ENCODE measurements around the gene DZIP1L.
"Not testable (repeated sequence)": the region's sequence is repeated elsewhere in the genome, so short reads cannot be mapped to it uniquely, and the experiment has no call there.

DZIP1L gene

DNA sequence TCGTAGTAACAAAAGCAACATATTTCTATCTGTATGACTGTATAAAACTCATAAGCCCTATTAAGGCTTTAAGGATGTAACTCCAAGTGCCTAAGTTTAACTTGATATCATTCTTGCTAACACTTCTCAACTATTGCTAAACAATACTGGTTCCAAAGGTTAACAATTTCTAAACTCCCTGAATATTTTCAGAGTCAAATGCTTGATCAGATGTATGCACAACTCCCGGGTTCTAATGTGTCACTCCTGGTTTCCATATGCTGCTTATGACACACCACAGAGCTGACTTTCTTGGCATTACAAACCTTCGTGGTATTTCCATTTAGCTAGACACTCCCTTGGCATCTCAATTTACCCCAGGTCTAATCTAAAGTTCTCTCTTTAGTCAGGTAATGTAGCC lies 26.3 kb downstream of the DZIP1L start:
- H3K4me3 ChIP-seq = no peak overlapping the region
- no peaks in the 10 kb centered on the region for H3K36me3 ChIP-seq
- H4K20me1 ChIP-seq = no peaks in the 10 kb centered on the region
- H3K9ac ChIP-seq = no peak overlapping the region
- no peak for TF ChIP-seq Cebpa-rat (IDR thresholded peaks at IDR 0.05)
- no peak overlapping the region for H3K4me2 ChIP-seq
- H3K4me1 ChIP-seq = no peaks in the 10 kb centered on the region
- peaks cover 13% of the 10 kb centered on the region for H3K9me3 ChIP-seq
- H3K27ac ChIP-seq = no peak overlapping the region
- H3K27me3 ChIP-seq = no peaks in the 10 kb centered on the region

- not testable (repeated sequence) for H3K27me3 ChIP-seq, H3K4me2 ChIP-seq, H3K9me3 ChIP-seq, H3K9ac ChIP-seq, H3K27ac ChIP-seq, H3K4me3 ChIP-seq, H3K36me3 ChIP-seq, H4K20me1 ChIP-seq
- H3K4me1 ChIP-seq = 0 out of 2 replicates have a peak, but pooled peaks cover 12% of the 10 kb centered on the region
These were observed 29.7 kb downstream of the DZIP1L start for GRCh38 chr3:138085745-138086144.

- no peaks in the 10 kb centered on the region for H3K9me3 ChIP-seq
- H3K27ac ChIP-seq = no peak overlapping the region
- no peak overlapping the region for H3K4me3 ChIP-seq
- no peak overlapping the region for H3K4me2 ChIP-seq
- no peaks in the 10 kb centered on the region for H4K20me1 ChIP-seq
- H3K36me3 ChIP-seq = no peaks in the 10 kb centered on the region
- H3K9ac ChIP-seq = no peak overlapping the region
- TF ChIP-seq Cebpa-rat (IDR thresholded peaks at IDR 0.05) = no peak
- H3K27me3 ChIP-seq = no peaks in the 10 kb centered on the region
- H3K4me1 ChIP-seq = 0 out of 2 replicates have a peak, but pooled peaks cover 12% of the 10 kb centered on the region
These were observed 31.2 kb downstream of the DZIP1L start for GRCh38 chr3:138084196-138084595.

- Histone ChIP-seq H3K27ac (no peak overlapping the region), H3K9ac (no peak overlapping the region), H3K4me1 (0 out of 2 replicates have a peak, but pooled peaks cover 12% of the 10 kb centered on the region), H3K27me3 (no peaks in the 10 kb centered on the region), H4K20me1 (no peaks in the 10 kb centered on the region), H3K4me3 (no peak overlapping the region), H3K4me2 (no peak overlapping the region), H3K36me3 (no peaks in the 10 kb centered on the region), H3K9me3 (no peaks in the 10 kb centered on the region)
- no peak for TF ChIP-seq Cebpa-rat (IDR thresholded peaks at IDR 0.05)
These were observed 32.4 kb downstream of the DZIP1L start for GRCh38 chr3:138082992-138083386.

GRCh38 chr3:138082085-138082991 lies 33.1 kb downstream of the DZIP1L start:
- no peaks in the 10 kb centered on the region for H4K20me1 ChIP-seq
- H3K9ac ChIP-seq = no peak overlapping the region
- H3K27ac ChIP-seq = no peak overlapping the region
- no peaks in the 10 kb centered on the region for H3K36me3 ChIP-seq
- H3K9me3 ChIP-seq = no peaks in the 10 kb centered on the region
- peak overlapping the region; percentile 11; the same call in 1 of the 2 replicates for H3K4me2 ChIP-seq
- H3K4me1 ChIP-seq = 0 out of 2 replicates have a peak, but pooled peaks cover 12% of the 10 kb centered on the region
- TF ChIP-seq Cebpa-rat (IDR thresholded peaks at IDR 0.05) = no peak
- no peaks in the 10 kb centered on the region for H3K27me3 ChIP-seq
- H3K4me3 ChIP-seq = no peak overlapping the region

DNA sequence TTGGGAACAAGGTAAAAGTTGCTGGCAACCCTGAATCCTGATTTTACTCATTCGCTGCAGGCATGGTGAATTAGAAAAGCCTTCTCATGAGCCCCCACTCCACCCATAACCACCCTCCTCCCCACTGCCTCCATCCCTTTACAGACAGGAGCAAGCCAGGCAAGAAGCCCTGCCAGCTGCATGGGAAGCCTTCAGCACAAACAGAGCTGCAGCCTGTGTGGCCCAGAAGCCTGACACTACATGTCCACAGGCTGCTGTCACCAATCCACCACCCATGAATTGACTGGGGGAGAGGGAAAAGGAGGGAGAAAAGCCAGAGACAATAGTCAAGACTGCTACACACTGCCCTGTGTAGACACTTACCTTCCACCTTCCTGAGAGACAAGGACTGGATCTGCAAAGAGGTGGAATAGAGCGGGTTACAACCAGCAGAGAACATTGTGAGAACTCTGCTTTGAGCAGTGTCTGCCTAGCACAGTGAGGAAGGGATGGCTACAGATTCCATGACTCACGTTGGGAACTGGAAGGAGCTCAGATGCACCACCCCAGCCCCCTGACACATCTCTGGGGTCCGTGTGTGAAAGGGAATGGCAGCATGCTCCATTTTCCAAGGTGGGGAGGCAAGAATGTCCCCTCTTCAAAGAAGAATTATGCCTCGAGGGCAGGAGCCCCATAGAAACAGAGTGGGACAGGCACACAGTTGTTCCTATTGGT lies 33.9 kb downstream of the DZIP1L start:
- Histone ChIP-seq H3K4me2 (0 out of 2 replicates have a peak overlapping the region, but pooled peaks have one; percentile 11), H3K4me1 (0 out of 2 replicates have a peak, but pooled peaks cover 12% of the 10 kb centered on the region), H3K9ac (no peak overlapping the region), H3K36me3 (no peaks in the 10 kb centered on the region), H3K27ac (no peak overlapping the region), H4K20me1 (no peaks in the 10 kb centered on the region), H3K4me3 (no peak overlapping the region), H3K9me3 (no peaks in the 10 kb centered on the region), H3K27me3 (no peaks in the 10 kb centered on the region)
- TF ChIP-seq Cebpa-rat (IDR thresholded peaks at IDR 0.05) = no peak

GRCh38 chr3:138079901-138080300 lies 35.5 kb downstream of the DZIP1L start:
- Histone ChIP-seq H3K27ac (no peak overlapping the region), H3K4me1 (0 out of 2 replicates have a peak, but pooled peaks cover 12% of the 10 kb centered on the region), H3K27me3 (no peaks in the 10 kb centered on the region), H3K4me2 (no peak overlapping the region), H3K4me3 (no peak overlapping the region), H3K9ac (no peak overlapping the region), H3K36me3 (no peaks in the 10 kb centered on the region), H4K20me1 (no peaks in the 10 kb centered on the region), H3K9me3 (no peaks in the 10 kb centered on the region)
- TF ChIP-seq Cebpa-rat (IDR thresholded peaks at IDR 0.05) = no peak

DNA sequence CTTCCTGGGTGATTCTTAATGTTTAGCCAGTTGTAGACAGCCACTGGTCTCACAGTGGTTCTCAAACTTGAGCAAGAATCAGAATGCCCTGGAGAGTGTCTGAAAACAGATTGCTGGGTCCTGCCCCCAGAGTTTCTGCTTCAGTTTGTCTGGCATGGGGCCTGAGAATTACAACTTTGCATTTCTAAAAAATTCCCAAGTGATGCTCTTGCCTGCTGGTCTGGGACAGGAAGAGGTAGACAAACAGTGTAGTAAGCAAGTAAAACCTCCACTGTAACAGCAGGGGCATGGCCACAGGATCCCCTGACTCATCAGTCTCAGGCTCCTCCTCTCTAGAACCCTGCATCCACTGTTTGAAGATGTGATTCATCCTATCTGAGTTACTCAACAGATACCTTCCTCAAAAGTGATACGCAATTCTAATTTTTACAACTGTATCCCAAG lies 36.5 kb downstream of the DZIP1L start:
- TF ChIP-seq Cebpa-rat (IDR thresholded peaks at IDR 0.05) = no peak
- no peaks in the 10 kb centered on the region for H3K27me3 ChIP-seq
- H3K27ac ChIP-seq = no peak overlapping the region
- H3K4me3 ChIP-seq = no peak overlapping the region
- no peaks in the 10 kb centered on the region for H4K20me1 ChIP-seq
- H3K4me1 ChIP-seq = 0 out of 2 replicates have a peak, but pooled peaks cover 12% of the 10 kb centered on the region
- H3K9ac ChIP-seq = no peak overlapping the region
- H3K36me3 ChIP-seq = no peaks in the 10 kb centered on the region
- H3K4me2 ChIP-seq = no peak overlapping the region
- no peaks in the 10 kb centered on the region for H3K9me3 ChIP-seq

DNA sequence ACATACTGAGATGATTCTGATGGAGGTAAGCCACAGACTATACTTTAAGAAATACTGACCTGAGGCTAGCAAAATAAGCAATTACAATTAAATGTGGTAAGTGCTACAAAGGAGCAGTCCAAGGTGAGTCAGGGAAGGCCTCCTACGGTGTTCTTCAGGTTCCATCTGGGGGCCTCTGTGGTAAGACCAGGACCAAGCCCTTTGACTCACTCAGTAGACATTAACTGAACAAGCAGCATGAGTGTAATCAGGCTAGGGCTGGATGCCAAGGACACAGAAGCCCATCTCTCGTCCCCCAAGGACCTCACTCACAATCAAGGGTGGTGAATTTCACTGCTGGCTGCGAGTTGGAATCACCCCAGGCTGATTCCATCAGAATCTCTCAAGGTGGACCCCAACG lies 37.3 kb downstream of the DZIP1L start:
- Histone ChIP-seq H4K20me1 (no peaks in the 10 kb centered on the region), H3K4me1 (0 out of 2 replicates have a peak, but pooled peaks cover 11% of the 10 kb centered on the region), H3K9me3 (no peaks in the 10 kb centered on the region), H3K4me2 (no peak overlapping the region), H3K9ac (no peak overlapping the region), H3K36me3 (no peaks in the 10 kb centered on the region), H3K4me3 (no peak overlapping the region), H3K27ac (no peak overlapping the region), H3K27me3 (no peaks in the 10 kb centered on the region)
- TF ChIP-seq Cebpa-rat (IDR thresholded peaks at IDR 0.05) = no peak

DNA sequence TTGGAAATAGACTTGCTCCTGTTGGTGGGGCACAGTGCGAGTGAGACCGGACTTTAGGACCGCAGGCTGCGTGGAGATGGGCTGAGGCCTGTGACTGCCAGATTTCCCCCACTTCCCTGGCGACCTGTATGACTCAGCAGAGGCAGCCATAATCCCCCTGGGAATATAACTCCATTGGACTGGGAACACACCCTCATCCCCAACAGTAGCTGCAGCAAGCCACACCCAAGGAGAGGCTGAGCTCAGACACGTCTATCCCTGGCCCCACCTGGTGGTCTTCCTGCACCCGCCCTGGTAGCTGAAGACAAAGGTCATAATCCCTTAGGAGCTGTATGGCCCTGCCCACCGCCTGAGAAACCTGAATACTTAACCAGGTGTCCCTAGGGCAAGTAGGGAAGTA lies 42.6 kb downstream of the DZIP1L start:
- no peak overlapping the region for H3K9ac ChIP-seq
- no peak overlapping the region for H3K4me3 ChIP-seq
- no peaks in the 10 kb centered on the region for H4K20me1 ChIP-seq
- no peak overlapping the region for H3K4me2 ChIP-seq
- no peaks in the 10 kb centered on the region for H3K9me3 ChIP-seq
- H3K27ac ChIP-seq = no peak overlapping the region
- TF ChIP-seq Cebpa-rat (IDR thresholded peaks at IDR 0.05) = no peak
- no peaks in the 10 kb centered on the region for H3K36me3 ChIP-seq
- no peaks in the 10 kb centered on the region for H3K27me3 ChIP-seq
- no peaks in the 10 kb centered on the region for H3K4me1 ChIP-seq
